GM19372 (cell line): ENCODE results near the gene ZC3H15.
"Not testable (repeated sequence)": the region's sequence is repeated elsewhere in the genome, so short reads cannot be mapped to it uniquely, and the experiment has no call there.

ENCODE experiments used
- ATAC-seq: cut with Tn5 transposase; IDR thresholded peaks from one replicate; pipeline ENCODE4 v1.9.1; 2021; ENCODE audit warnings: mild to moderate bottlenecking, low read depth, moderate library complexity; ENCODE audit not compliant: unreplicated experiment

The ZC3H15 gene

DNA sequence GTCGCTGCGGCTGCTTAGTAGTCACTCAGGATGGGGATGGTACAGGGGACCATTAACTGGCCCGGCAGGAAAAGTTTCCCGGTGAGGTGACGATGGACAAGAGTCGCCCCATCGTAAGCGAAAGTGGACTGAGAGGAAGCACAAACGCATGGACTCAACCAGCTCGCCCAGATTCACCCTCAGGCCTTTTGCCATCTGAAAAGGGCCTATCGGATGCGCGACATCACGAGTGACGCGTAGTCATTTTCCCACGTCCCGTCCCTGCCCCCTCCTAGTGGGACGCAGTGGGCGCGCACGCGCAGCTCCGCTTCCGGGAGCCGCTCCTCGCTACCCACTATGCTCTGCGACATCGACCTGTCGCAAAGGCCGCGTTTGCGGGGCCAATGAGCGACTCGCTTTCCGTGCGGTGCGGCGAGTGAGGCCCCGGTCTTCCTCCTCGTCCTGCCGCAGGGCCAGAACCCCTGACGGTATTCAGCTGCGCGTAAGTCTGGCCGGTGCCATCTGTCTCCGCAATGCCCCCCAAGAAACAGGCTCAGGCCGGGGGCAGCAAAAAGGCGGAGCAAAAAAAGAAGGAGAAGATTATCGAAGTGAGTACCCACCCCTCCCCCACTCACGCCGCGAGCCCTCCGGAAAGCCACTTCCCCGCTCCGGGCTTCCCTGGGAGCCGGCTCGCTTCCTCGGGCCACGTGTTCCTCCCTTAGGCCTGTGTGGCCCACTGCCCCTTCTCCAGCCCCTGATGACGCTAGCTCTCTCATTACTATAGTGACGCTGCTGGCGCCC is at the start of gene ZC3H15:
TSS of gene ZC3H15 (plus strand) at position 390 of the 780 bp plus-strand sequence. CDS start at position 513, 123 bp downstream.
- peak; percentile 75 for ATAC-seq

DNA sequence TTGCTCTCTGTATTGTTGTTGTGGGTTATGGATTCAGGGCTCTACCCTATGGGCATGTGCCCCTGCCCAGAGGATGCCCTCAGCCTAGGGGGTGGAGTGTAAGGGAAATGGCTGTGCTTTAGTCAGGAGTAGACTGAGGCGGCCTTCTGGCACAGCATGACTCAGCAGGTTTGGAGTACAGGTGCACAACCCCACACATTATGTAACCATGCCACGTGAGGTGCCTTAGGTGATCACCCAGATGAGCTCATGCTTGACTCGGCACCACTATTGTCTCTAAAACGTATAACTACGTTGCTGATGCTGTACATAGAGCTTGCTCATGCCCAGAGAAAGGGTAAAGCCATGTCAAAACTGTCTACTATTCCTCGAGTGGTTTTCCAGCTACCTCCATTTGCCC is 48.3 kb upstream of the ZC3H15 start:
- ATAC-seq = no peak

- not testable (repeated sequence) for ATAC-seq
Measured at GRCh38 chr2:186439673-186440095, 46.4 kb upstream of the ZC3H15 start.

DNA sequence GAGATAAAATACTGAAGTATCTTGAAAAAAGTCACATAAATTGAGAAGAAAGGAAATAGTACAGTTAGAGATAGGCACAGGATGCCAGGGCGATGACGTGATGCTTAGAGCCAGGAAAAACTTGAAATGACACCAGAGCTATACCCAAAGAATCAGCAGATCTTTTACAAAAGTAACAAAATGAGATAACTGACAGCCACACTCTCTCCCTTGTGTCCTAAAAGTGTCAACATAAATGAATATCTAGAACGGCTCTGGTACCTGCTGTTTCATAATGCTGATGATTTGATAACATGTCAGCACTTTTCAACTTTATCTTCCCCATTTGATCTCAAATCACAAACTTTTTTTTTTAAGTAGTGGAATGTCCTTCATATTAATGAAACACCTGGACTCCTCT is 45.6 kb upstream of the ZC3H15 start:
- no peak for ATAC-seq

- ATAC-seq = no peak
Measured at GRCh38 chr2:186442885-186443284, 43.2 kb upstream of the ZC3H15 start.

DNA sequence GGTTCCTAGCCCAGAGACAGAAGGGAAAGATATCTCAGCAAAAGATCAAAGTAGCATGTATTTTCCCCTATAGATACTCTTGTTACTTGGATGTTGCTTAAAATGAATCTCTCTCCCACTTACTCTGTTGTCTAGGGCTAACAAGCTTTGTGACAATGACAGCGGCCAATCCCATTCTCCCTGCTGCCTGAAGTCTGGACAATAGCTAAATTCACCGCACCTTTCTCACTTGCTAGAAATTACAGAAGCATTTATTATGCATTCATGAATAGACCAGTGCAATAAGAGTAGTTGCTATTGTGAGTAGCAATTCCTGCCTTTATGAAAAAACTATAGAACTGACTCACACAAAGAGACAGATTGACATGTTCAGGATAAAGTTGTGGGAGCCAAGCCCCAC is 42.2 kb upstream of the ZC3H15 start:
- ATAC-seq = no peak

DNA sequence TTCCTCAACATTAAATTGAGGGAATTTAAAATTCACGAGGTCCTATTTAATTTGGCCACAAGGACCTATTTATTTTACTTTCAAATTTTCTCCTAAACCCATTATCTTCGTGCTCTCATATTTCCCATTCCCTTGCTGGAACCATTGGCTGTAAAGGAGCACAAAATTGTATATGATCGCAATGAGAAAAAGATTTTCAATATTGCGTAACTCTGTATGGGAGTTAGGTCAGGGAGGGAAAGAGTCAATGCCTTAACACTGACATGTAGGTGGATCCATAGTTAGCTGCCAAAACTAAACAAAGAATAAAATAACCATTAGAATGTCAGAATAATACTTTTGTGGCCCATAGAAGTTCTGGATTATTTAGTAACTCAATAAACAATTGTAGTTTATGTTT is 40.6 kb upstream of the ZC3H15 start:
- ATAC-seq = no peak

GRCh38 chr2:186455613-186456012 is 30.4 kb upstream of the ZC3H15 start:
- ATAC-seq = no peak

- no peak for ATAC-seq
Measured at GRCh38 chr2:186456941-186457340, 29.1 kb upstream of the ZC3H15 start.

- ATAC-seq = no peak
Measured at GRCh38 chr2:186457908-186458307, 28.2 kb upstream of the ZC3H15 start.

GRCh38 chr2:186459009-186459408 is 27.1 kb upstream of the ZC3H15 start:
- ATAC-seq = no peak

DNA sequence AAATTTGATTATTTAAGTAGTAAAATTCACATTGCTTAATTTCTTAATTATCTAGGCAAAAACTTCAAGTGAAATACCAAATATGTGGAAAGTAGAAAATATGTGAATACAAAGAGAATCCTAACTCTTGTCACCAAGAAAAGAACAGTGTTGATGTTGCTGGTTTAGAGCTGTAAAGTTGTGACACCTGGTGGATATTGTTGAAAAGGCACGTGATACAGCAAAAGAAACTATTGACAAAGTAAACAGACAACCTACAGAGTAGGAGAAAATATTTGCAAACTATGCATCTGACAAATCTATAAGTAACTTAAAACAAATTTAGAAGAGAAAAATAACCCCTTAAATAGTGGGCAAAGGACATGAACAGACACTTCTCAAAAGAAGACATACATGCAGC is 25.6 kb upstream of the ZC3H15 start:
- peak; percentile 67 for ATAC-seq

- ATAC-seq = no peak
Measured at GRCh38 chr2:186466743-186467142, 19.3 kb upstream of the ZC3H15 start.

GRCh38 chr2:186467421-186467820 is 18.6 kb upstream of the ZC3H15 start:
- ATAC-seq = no peak

DNA sequence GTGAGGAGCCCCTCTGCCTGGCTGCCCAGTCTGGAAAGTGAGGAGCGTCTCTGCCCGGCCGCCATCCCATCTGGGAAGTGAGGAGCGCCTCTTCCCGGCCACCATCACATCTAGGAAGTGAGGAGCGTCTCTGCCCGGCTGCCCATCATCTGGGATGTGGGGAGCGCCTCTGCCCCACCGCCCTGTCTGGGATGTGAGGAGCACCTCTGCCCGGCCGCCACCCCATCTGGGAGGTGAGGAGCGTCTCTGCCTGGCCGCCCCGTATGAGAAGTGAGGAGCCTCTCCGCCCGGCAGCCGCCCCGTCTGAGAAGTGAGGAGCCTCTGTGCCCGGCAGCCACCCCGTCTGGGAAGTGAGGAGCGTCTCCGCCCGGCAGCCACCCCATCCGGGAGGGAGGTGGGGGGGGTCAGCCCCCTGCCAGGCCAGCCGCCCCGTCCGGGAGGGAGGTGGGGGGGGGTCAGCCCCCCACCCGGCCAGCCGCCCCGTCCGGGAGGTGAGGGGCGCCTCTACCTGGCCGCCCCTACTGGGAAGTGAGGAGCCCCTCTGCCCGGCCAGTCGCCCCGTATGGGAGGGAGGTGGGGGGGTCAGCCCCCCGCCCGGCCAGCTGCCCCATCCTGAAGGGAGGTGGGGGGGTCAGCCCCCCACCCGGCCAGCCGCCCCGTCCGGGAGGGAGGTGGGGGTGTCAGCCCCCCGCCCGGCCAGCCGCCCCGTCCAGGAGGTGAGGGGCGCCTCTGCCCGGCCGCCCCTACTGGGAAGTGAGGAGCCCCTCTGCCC is 13.2 kb upstream of the ZC3H15 start:
- ATAC-seq = not testable (repeated sequence)

DNA sequence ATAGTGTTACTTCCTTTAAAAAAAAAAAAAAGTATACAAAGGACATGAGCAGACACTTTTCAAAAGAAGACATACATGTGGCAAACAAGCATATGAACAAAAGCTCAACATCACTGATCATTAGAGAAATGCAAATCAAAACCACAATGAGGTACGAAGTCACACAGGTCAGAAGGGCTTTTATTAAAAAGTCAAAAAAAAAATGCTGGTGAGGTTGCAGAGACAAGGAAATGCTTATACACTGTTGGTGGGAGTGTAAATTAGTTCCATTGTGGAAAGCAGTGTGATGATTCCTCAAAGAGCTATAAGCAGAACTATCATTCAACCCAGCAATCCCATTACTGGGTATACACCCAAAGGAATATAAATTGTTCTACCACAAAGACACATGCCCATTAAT is 11.8 kb upstream of the ZC3H15 start:
- not testable (repeated sequence) for ATAC-seq

DNA sequence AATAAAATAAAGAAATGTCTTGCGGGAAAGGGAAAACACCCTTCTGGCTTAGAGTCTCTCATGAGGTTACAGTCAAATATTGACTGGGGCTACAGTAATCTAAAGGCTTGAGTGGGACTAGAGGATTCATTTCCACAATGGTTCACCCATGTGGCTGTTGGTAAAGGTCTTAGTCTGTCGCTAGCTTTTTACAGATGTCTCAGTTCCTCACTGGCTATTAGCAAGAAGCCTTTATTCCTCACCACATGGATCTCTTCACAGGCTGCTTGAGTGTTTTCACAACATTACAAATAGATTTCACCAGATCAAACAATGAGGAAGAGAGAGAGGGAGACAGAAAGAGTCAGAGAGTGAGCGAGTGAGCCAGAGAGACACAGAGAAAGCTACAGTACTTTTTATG is 8.3 kb upstream of the ZC3H15 start:
- no peak for ATAC-seq

GRCh38 chr2:186480991-186481390 is 5.1 kb upstream of the ZC3H15 start:
- ATAC-seq = no peak

- no peak for ATAC-seq
Measured at GRCh38 chr2:186484062-186484735, 1.9 kb upstream of the ZC3H15 start.

DNA sequence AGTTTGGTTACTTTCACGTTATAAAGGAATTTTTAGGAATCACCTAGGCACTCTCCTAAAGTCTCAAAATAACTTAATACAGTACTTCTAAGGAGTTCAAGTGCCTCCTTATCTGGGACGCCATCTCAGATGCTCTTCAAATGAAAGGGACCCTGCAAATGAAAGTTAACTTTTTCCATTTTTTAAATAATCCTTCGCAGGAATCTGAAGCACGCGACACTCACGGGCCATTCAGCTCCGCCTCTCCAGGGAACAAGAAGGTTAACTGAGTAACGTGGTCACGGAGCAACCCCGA is 537 bp upstream of the ZC3H15 start:
- no peak for ATAC-seq
